Measurements from ENCODE around the gene DDX55. TPM values are rescaled to one million over a fixed set of nuclear protein-coding genes. Genes with fewer than 3 reads are reported as not detected.
A peak's percentile ranks its signal among the peaks of the same experiment; 100 is the strongest.
"Not testable (repeated sequence)": the region's sequence is repeated elsewhere in the genome, so short reads cannot be mapped to it uniquely, and the experiment has no call there.

Gene DDX55
- total and polyA plus RNA-seq, 12 donors: 3.2 to 14.0 (median 5.3) TPM

DNA sequence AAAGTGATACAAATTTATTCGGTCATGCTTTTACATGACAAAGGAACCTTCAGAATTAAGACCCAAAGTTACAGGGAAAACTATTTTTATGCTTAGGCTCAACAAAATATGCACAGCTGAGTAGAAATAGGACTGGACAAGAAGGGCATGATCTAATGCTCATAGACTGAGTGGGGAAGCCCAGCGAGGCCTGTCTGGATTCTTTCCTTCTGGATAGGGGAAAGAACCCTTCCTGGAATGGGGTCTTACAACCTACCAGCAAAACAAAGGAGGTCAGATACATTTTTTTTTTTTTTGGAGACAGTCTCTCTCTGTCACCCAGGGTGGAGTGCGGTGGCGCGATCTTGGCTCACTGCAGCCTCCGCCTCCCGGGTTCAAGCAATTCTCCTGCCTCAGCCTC is 2.2 kb upstream of the DDX55 start:
- DNase-seq (no peak), ATAC-seq (no peak)
- Histone ChIP-seq H3K4me1 (peaks cover 8 to 26% (median 20%) of the 10 kb centered on the region in 9 donors), H3K9me3 (no peaks in the 10 kb centered on the region), H3K4me3 (no peak overlapping the region), H3K27ac (no peak overlapping the region), H3K27me3 (no peaks in the 10 kb centered on the region), H3K36me3 (peaks cover 0 to 59% (median 26%) of the 10 kb centered on the region in 9 donors)
- intact Hi-C loops (cut with DNase I): loop anchor here in 2 of 10 donors (2.0 to 10.0 kb wide), 2 partner anchors 235 to 335 kb away; partner anchors contain the start of gene SBNO1 (in 1 of the 2)
- WGBS, 2 donors: 91 to 93% methylated on average over 7 of the region's 7 CpGs
- TF ChIP-seq, protein P1, sequence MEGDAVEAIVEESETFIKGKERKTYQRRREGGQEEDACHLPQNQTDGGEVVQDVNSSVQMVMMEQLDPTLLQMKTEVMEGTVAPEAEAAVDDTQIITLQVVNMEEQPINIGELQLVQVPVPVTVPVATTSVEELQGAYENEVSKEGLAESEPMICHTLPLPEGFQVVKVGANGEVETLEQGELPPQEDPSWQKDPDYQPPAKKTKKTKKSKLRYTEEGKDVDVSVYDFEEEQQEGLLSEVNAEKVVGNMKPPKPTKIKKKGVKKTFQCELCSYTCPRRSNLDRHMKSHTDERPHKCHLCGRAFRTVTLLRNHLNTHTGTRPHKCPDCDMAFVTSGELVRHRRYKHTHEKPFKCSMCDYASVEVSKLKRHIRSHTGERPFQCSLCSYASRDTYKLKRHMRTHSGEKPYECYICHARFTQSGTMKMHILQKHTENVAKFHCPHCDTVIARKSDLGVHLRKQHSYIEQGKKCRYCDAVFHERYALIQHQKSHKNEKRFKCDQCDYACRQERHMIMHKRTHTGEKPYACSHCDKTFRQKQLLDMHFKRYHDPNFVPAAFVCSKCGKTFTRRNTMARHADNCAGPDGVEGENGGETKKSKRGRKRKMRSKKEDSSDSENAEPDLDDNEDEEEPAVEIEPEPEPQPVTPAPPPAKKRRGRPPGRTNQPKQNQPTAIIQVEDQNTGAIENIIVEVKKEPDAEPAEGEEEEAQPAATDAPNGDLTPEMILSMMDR (IDR thresholded peaks at IDR 0.05): no peak

DNA sequence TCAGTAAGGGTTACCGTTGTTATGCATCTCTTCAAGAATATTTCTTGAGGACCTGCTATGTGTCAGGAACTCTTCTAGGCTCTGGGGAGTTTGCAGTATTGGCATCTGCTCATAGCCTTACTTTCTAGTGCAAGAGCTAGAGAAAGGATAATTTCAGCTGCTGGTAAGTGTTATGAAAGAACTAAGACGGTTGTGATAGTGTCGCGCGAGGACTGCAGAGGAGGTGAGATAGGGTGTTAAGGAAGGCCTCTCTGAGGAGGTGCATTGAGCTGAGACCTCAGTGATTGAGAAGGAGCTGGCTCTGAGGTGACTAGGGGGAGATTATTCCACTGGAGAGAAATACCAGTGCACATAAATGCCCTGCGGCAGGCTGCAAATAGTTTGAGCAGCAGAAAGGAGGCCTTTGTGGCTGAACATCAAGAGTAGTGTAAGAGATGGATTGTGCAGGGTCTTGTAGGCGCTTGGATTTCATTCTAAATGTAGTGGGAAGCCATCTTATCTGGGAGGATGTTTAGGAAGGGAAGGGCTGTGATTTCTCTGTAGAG is 824 bp downstream of the DDX55 start:
- Histone ChIP-seq H3K4me3 (peak overlapping the region; percentile 71 to 100 (median 90)), H3K27ac (peak overlapping the region in 9 of 10 donors; percentile 67 to 92 (median 86)), H3K36me3 (peaks cover 0 to 56% (median 28%) of the 10 kb centered on the region in 9 donors), H3K27me3 (no peaks in the 10 kb centered on the region), H3K9me3 (no peaks in the 10 kb centered on the region), H3K4me1 (peaks cover 8 to 26% (median 20%) of the 10 kb centered on the region in 9 donors)
- DNase-seq (no peak), ATAC-seq (no peak)
- 9 to 11% methylated on average over 7 of the region's 7 CpGs for WGBS, 2 donors
- TF ChIP-seq, protein P1 (IDR thresholded peaks at IDR 0.05): no peak
- intact Hi-C loops (cut with DNase I): no loop called here

DNA sequence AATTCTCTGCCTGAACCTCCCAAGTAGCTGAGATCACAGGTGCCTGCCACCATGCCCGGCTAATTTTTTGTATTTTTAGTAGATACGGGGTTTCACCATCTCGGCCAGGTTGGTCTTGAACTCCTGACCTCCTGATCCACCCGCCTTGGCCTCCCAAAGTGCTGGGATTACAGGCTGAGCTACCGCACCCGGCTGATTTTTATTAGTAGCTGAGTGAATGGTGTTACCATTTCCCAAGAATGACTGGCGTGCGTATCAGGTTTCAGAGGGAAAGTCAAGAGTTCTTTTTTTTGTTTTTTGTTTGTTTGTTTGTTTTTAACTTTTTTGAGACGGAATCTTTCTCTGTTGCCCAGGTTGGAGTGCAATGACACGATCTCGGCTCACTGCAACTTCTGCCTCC is 1.6 kb downstream of the DDX55 start:
- H3K27ac ChIP-seq; intact Hi-C loops (cut with DNase I); H3K9me3 ChIP-seq; H3K27me3 ChIP-seq; ATAC-seq; DNase-seq: not testable (repeated sequence)
- Histone ChIP-seq H3K4me3 (peak overlapping the region in 1 of 10 donors; percentile 95), H3K36me3 (peaks cover 0 to 56% (median 24%) of the 10 kb centered on the region in 9 donors), H3K4me1 (peaks cover 8 to 26% (median 20%) of the 10 kb centered on the region in 9 donors)
- WGBS, 2 donors: 90 to 91% methylated on average over 11 of the region's 11 CpGs

DNA sequence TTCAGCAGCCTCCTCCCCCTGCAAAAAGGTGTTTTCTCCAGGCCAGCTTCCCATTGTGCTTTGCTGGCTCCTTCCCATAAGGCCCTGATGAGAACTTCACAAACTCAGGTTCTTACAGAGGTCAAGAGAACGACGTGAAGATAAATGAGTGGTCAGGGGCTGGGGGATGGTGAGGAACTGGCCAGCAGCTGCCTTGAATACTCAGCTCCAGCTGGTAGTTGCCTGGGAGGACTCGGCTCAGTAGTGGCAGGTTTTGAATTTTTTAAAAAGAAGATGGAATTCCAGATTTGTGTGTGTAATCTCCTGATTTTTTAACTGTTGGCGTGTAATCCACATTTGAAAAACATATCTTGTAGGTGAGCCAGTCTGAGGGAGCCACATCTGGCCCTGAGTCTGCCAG is 5.9 kb downstream of the DDX55 start:
- H3K36me3 ChIP-seq: peaks cover 0 to 89% (median 58%) of the 10 kb centered on the region in 9 donors
- TF ChIP-seq, protein P1 (IDR thresholded peaks at IDR 0.05): no peak
- H3K4me3 ChIP-seq: no peak overlapping the region
- H3K9me3 ChIP-seq: no peaks in the 10 kb centered on the region
- H3K27ac ChIP-seq: no peak overlapping the region
- intact Hi-C loops (cut with DNase I): no loop called here
- DNase-seq (no peak), ATAC-seq (no peak)
- peaks cover 3 to 11% (median 8%) of the 10 kb centered on the region in 9 donors for H3K4me1 ChIP-seq
- WGBS, 2 donors: 77 to 87% methylated on average over 4 of the region's 4 CpGs
- H3K27me3 ChIP-seq: no peaks in the 10 kb centered on the region

DNA sequence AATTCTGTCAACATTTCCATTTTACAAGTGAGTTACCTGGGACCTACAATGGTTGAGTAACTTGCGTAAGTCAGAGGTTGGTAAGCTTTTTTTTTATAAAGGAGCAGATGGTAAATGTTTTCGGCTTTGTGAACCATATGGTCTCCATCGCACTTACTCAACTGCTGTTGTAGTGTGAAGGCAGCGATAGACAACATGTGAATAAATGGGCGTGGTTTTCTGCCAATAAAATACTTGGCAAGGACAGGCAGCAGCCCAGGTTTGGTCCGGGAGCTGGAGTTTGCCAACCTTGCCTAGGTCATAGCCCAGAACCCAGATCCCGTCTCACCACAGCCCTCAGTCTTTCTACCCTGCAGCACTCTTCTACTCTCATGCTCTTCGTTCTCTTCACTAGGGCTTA is 6.3 kb downstream of the DDX55 start:
- DNase-seq: no peak
- Histone ChIP-seq H3K27me3 (no peaks in the 10 kb centered on the region), H3K4me3 (no peak overlapping the region), H3K9me3 (no peaks in the 10 kb centered on the region), H3K4me1 (peaks cover 0 to 6% (median 4%) of the 10 kb centered on the region in 9 donors), H3K27ac (no peak overlapping the region), H3K36me3 (peaks cover 0 to 93% (median 62%) of the 10 kb centered on the region in 9 donors)
- WGBS, 2 donors: 87 to 92% methylated on average over 8 of the region's 8 CpGs
- TF ChIP-seq, protein P1 (IDR thresholded peaks at IDR 0.05): no peak
- intact Hi-C loops (cut with DNase I): no loop called here
- no peak for ATAC-seq

Measured in heart right ventricle (tissue), 16 donors.